OCI-LY1 (cell line): ENCODE measurements around the gene S100PBP.

ENCODE experiments used
- H2AFZ ChIP-seq: fragments of 200-600 bp; sonication (generic), shearing (Covaris generic); 2 replicates; pipeline ENCODE4 v1.6.0; 2014; ENCODE audit warnings: antibody characterized with exemption, mild to moderate bottlenecking, low read length
- H3F3A ChIP-seq: fragments of 200-600 bp; sonication (generic), shearing (Covaris generic); 2 replicates; pipeline ENCODE4 v1.6.0; 2014; ENCODE audit warnings: mild to moderate bottlenecking, antibody characterized with exemption, low read length, moderate library complexity; ENCODE audit not compliant: insufficient read depth
- H3K27ac ChIP-seq: fragments of 200-600 bp; sonication (generic); 2 replicates; pipeline ENCODE4 v1.5.1; 2014; ENCODE audit warnings: low read length, mixed run types, mild to moderate bottlenecking, low read depth; ENCODE audit not compliant: poor library complexity, severe bottlenecking
- H3K27me3 ChIP-seq: fragments of 200-600 bp; sonication (generic); 2 replicates; pipeline ENCODE4 v1.6.0; 2014; ENCODE audit warnings: antibody characterized with exemption, mild to moderate bottlenecking, low read length, moderate library complexity; ENCODE audit not compliant: insufficient read depth
- H3K36me3 ChIP-seq: fragments of 200-600 bp; sonication (generic); 2 replicates; pipeline ENCODE4 v1.6.1; 2014; ENCODE audit warnings: mild to moderate bottlenecking, antibody characterized with exemption, low read length, moderate library complexity, mixed read lengths; ENCODE audit not compliant: insufficient read depth
- H3K4me1 ChIP-seq: fragments of 200-600 bp; sonication (generic); 2 replicates; pipeline ENCODE4 v1.5.1; 2014; ENCODE audit warnings: mild to moderate bottlenecking, low read length, moderate library complexity; ENCODE audit not compliant: insufficient read depth, severe bottlenecking
- H3K4me2 ChIP-seq: fragments of 200-600 bp; sonication (generic), shearing (Covaris generic); 2 replicates; pipeline ENCODE4 v1.6.1; 2014; ENCODE audit warnings: low read length
- H3K4me3 ChIP-seq: fragments of 200-600 bp; sonication (generic); 2 replicates; pipeline ENCODE4 v1.5.1; 2014; ENCODE audit warnings: low read length, low read depth, mild to moderate bottlenecking, mixed read lengths; ENCODE audit not compliant: poor library complexity, severe bottlenecking
- H3K79me2 ChIP-seq: fragments of 200-600 bp; shearing (Covaris generic); 2 replicates; pipeline ENCODE4 v1.6.1; 2016; ENCODE audit warnings: mixed run types, low read length, mixed read lengths; ENCODE audit not compliant: insufficient read depth
- H3K9ac ChIP-seq: fragments of 200-600 bp; sonication (generic), shearing (Covaris generic); 2 replicates; pipeline ENCODE4 v1.6.1; 2014; ENCODE audit warnings: mild to moderate bottlenecking, low read length, mixed read lengths
- H3K9me2 ChIP-seq: fragments of 200-600 bp; sonication (generic), shearing (Covaris generic); 2 replicates; pipeline ENCODE4 v1.6.1; 2014; ENCODE audit warnings: low read depth, mild to moderate bottlenecking, low read length, mixed read lengths
- H3K9me3 ChIP-seq: fragments of 200-600 bp; shearing (Covaris generic); 2 replicates; pipeline ENCODE4 v1.6.1; 2014; ENCODE audit warnings: low read length, mixed read lengths
- H4K20me1 ChIP-seq: fragments of 200-600 bp; sonication (generic), shearing (Covaris generic); 2 replicates; pipeline ENCODE4 v1.6.0; 2016; ENCODE audit warnings: mild to moderate bottlenecking, low read length; ENCODE audit not compliant: insufficient read depth
- CTCF ChIP-seq: fragments of 200-600 bp; sonication (generic), shearing (Covaris generic); IDR thresholded peaks from 2 replicates; pipeline ENCODE4 v1.5.1; 2017; ENCODE audit warnings: mild to moderate bottlenecking, antibody characterized with exemption, low read length, moderate library complexity, mixed read lengths
- EZH2 ChIP-seq: fragments of 200-600 bp; sonication (generic), shearing (Covaris generic); IDR thresholded peaks from 2 replicates; pipeline ENCODE4 v1.8.0; 2017; ENCODE audit warnings: borderline replicate concordance, mixed run types, mild to moderate bottlenecking, antibody characterized with exemption, low read length, moderate library complexity, mixed read lengths

The S100PBP gene

GRCh38 chr1:32861904-32862695 is 44.6 kb downstream of the S100PBP start:
- no peak for TF ChIP-seq CTCF
- TF ChIP-seq EZH2 = no peak

GRCh38 chr1:32863218-32863880 is 45.9 kb downstream of the S100PBP start:
- no peaks in the 10 kb centered on the region for H4K20me1 ChIP-seq
- no peak overlapping the region for H3K9ac ChIP-seq
- no peak for TF ChIP-seq CTCF
- no peak for TF ChIP-seq EZH2
- no peaks in the 10 kb centered on the region for H3K79me2 ChIP-seq
- H3F3A ChIP-seq = no peaks in the 10 kb centered on the region
- H3K9me2 ChIP-seq = no peaks in the 10 kb centered on the region
- H3K27ac ChIP-seq = no peak overlapping the region
- no peaks in the 10 kb centered on the region for H3K4me1 ChIP-seq
- no peak overlapping the region for H3K4me3 ChIP-seq
- H3K4me2 ChIP-seq = no peak overlapping the region
- no peaks in the 10 kb centered on the region for H3K27me3 ChIP-seq
- no peak overlapping the region for H2AFZ ChIP-seq
- peaks cover 4% of the 10 kb centered on the region; the same call in 1 of the 2 replicates for H3K36me3 ChIP-seq
- H3K9me3 ChIP-seq = no peaks in the 10 kb centered on the region

More at GRCh38 chr1:32861904-32862695, 44.6 kb downstream of the S100PBP start:
- no peak overlapping the region for H3K4me3 ChIP-seq
- H4K20me1 ChIP-seq = no peaks in the 10 kb centered on the region
- no peak overlapping the region for H3K9ac ChIP-seq
- no peak overlapping the region for H2AFZ ChIP-seq
- H3K79me2 ChIP-seq = no peaks in the 10 kb centered on the region
- no peaks in the 10 kb centered on the region for H3K9me3 ChIP-seq
- H3K9me2 ChIP-seq = no peaks in the 10 kb centered on the region
- H3K4me1 ChIP-seq = no peaks in the 10 kb centered on the region
- H3F3A ChIP-seq = no peaks in the 10 kb centered on the region
- H3K36me3 ChIP-seq = peaks cover 6% of the 10 kb centered on the region; the same call in 1 of the 2 replicates
- H3K4me2 ChIP-seq = no peak overlapping the region
- no peak overlapping the region for H3K27ac ChIP-seq
- H3K27me3 ChIP-seq = no peaks in the 10 kb centered on the region

- Histone ChIP-seq H3K27me3 (no peaks in the 10 kb centered on the region), H3K36me3 (peaks cover 4% of the 10 kb centered on the region; the same call in 1 of the 2 replicates), H3K9me3 (no peaks in the 10 kb centered on the region), H3K27ac (no peak overlapping the region), H3K9ac (no peak overlapping the region), H4K20me1 (no peaks in the 10 kb centered on the region), H3K4me3 (no peak overlapping the region), H3K4me2 (no peak overlapping the region), H3K4me1 (no peaks in the 10 kb centered on the region), H3K9me2 (no peaks in the 10 kb centered on the region), H3K79me2 (no peaks in the 10 kb centered on the region), H2AFZ (no peak overlapping the region), H3F3A (no peaks in the 10 kb centered on the region)
- TF ChIP-seq EZH2 (no peak), CTCF (no peak)
Measured at GRCh38 chr1:32863881-32864245, 46.4 kb downstream of the S100PBP start.
